RWPE2 (cell line): ENCODE results near the gene SNAP47.
A peak's percentile ranks its signal among the peaks of the same experiment; 100 is the strongest.

Experiments used
- ATAC-seq: fragments of 200-7000 bp; cut with Tn5 transposase; 3 replicates; pipeline ENCODE4 v1.9.1; 2021; ENCODE audit warnings: low read depth
- DNase-seq: peaks from one replicate; pipeline ENCODE4 v3.0.0-alpha.2; 2020; ENCODE audit warnings: low spot score
- H3K27ac ChIP-seq: fragments of 450-650 bp; 2 replicates; pipeline ENCODE4 v1.5.1; 2017; ENCODE audit warnings: mild to moderate bottlenecking; ENCODE audit not compliant: poor library complexity, severe bottlenecking
- H3K27me3 ChIP-seq: fragments of 250-450 bp; sonication (Bioruptor Pico); 2 replicates; pipeline ENCODE4 v1.5.1; 2021; ENCODE audit warnings: mild to moderate bottlenecking, moderate library complexity; ENCODE audit not compliant: insufficient read depth, poor library complexity, severe bottlenecking
- H3K36me3 ChIP-seq: fragments of 250-450 bp; sonication (Bioruptor Pico); 2 replicates; pipeline ENCODE4 v1.5.1; 2020; ENCODE audit warnings: low read depth, mild to moderate bottlenecking, moderate library complexity
- H3K4me1 ChIP-seq: fragments of 250-450 bp; sonication (Bioruptor Pico); 2 replicates; pipeline ENCODE4 v1.5.1; 2021; ENCODE audit warnings: mild to moderate bottlenecking, moderate library complexity; ENCODE audit not compliant: insufficient read depth, poor library complexity, severe bottlenecking
- H3K4me3 ChIP-seq: fragments of 250-450 bp; sonication (Bioruptor Pico); 2 replicates; pipeline ENCODE4 v1.5.1; 2021; ENCODE audit warnings: mild to moderate bottlenecking, moderate library complexity; ENCODE audit not compliant: severe bottlenecking
- H3K9me3 ChIP-seq: fragments of 250-450 bp; sonication (Bioruptor Pico); 2 replicates; pipeline ENCODE4 v1.5.1; 2021; ENCODE audit warnings: mild to moderate bottlenecking, moderate library complexity; ENCODE audit not compliant: severe bottlenecking
- TF ChIP-seq, protein P1 (sequence below): fragments of 450-650 bp; IDR thresholded peaks from one replicate; pipeline ENCODE4 v1.5.1; 2017; ENCODE audit warnings: mild to moderate bottlenecking, moderate library complexity; ENCODE audit not compliant: poor library complexity, severe bottlenecking

The SNAP47 gene

GRCh38 chr1:227777646-227778045 lies 42.4 kb downstream of the SNAP47 start:
- no peaks in the 10 kb centered on the region for H3K4me1 ChIP-seq
- H3K36me3 ChIP-seq, result no peaks in the 10 kb centered on the region
- DNase-seq (no peak), ATAC-seq (no peak)
- H3K27ac ChIP-seq, result no peak overlapping the region
- H3K9me3 ChIP-seq, result no peaks in the 10 kb centered on the region
- H3K4me3 ChIP-seq, result no peak overlapping the region
- no peaks in the 10 kb centered on the region for H3K27me3 ChIP-seq
- TF ChIP-seq, protein P1, sequence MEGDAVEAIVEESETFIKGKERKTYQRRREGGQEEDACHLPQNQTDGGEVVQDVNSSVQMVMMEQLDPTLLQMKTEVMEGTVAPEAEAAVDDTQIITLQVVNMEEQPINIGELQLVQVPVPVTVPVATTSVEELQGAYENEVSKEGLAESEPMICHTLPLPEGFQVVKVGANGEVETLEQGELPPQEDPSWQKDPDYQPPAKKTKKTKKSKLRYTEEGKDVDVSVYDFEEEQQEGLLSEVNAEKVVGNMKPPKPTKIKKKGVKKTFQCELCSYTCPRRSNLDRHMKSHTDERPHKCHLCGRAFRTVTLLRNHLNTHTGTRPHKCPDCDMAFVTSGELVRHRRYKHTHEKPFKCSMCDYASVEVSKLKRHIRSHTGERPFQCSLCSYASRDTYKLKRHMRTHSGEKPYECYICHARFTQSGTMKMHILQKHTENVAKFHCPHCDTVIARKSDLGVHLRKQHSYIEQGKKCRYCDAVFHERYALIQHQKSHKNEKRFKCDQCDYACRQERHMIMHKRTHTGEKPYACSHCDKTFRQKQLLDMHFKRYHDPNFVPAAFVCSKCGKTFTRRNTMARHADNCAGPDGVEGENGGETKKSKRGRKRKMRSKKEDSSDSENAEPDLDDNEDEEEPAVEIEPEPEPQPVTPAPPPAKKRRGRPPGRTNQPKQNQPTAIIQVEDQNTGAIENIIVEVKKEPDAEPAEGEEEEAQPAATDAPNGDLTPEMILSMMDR, result no peak

DNA sequence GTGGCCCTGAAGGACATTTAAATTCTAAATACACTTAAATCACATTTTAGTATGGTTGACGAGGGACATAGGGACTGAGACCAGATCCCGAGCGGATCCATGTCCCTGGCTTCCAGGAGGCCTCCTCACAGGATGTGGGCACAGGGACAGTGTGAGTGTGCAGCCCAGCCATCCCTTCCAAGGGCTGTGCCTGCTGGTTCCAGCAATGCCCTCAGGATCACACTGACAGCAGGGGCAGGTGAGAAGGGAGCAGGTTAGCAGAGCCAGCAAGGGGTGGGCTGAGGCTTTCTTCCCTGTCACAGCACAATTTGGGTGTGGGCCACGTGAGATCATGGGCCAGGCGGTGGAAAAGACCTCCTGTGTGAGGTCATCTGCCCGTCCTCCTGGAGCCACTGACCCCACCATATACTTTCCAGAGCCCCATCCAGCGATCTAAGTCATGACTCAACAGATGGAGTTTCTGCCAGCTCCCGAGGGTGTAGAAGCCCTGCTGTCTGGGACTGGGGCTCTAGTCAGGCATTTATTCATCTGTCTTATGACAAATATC lies 43.2 kb downstream of the SNAP47 start:
- Histone ChIP-seq H3K4me1 (no peaks in the 10 kb centered on the region), H3K27ac (no peak overlapping the region), H3K27me3 (no peaks in the 10 kb centered on the region), H3K9me3 (no peaks in the 10 kb centered on the region), H3K4me3 (no peak overlapping the region), H3K36me3 (no peaks in the 10 kb centered on the region)
- ATAC-seq, result no peak
- no peak for DNase-seq
- TF ChIP-seq, protein P1, result no peak

DNA sequence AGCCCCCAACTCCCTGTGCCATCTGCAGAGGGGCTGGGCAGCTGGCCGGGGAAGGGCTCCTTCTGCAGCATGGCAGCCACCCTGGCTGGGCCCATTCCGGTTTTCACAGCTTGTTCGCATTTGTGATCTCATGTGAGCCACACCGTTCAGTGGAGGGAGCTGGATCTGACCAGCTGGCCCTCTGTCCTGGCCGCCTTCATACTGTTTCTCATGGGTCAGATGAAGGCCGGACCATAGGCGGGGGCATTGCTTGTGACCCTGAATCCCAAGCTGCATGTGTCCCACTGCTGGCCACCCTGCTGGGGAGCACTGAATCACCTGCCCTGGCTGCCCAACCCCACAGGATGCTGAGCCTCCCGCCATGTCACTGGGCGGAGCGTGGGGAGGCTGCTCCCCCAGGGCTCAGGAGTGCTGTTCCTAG lies 43.8 kb downstream of the SNAP47 start:
- ATAC-seq (no peak), DNase-seq (peak; percentile 19)
- Histone ChIP-seq H3K4me3 (no peak overlapping the region), H3K9me3 (no peaks in the 10 kb centered on the region), H3K27me3 (no peaks in the 10 kb centered on the region), H3K27ac (no peak overlapping the region), H3K4me1 (no peaks in the 10 kb centered on the region), H3K36me3 (no peaks in the 10 kb centered on the region)
- TF ChIP-seq, protein P1, result no peak

GRCh38 chr1:227779685-227780084 lies 44.5 kb downstream of the SNAP47 start:
- Histone ChIP-seq H3K4me3 (no peak overlapping the region), H3K27me3 (no peaks in the 10 kb centered on the region), H3K4me1 (no peaks in the 10 kb centered on the region), H3K9me3 (no peaks in the 10 kb centered on the region), H3K27ac (no peak overlapping the region), H3K36me3 (no peaks in the 10 kb centered on the region)
- no peak for ATAC-seq
- peak; percentile 18 for DNase-seq
- TF ChIP-seq, protein P1, result no peak
